ENCODE measurements around the gene JPT1.
"Not testable (repeated sequence)": the region's sequence is repeated elsewhere in the genome, so short reads cannot be mapped to it uniquely, and the experiment has no call there.

JPT1 gene

GRCh38 chr17:75158480-75158879 is 4.2 kb upstream of the JPT1 start:
- not testable (repeated sequence) for DNase-seq (ENCODE audit: low read depth in 2 of 2)

- DNase-seq (ENCODE audit: low read depth in 2 of 2): no peak
Observed at GRCh38 chr17:75155191-75155601, 884 bp upstream of the JPT1 start.

- peak in 1 of 2 donors; percentile 18 for DNase-seq (ENCODE audit: low read depth in 2 of 2)
Observed at GRCh38 chr17:75153780-75154194, 525 bp downstream of the JPT1 start.

- DNase-seq (ENCODE audit: low read depth in 2 of 2): peak in 1 of 2 donors; percentile 20
Observed at GRCh38 chr17:75152922-75153779, 1.2 kb downstream of the JPT1 start.

GRCh38 chr17:75152523-75152921 is 1.8 kb downstream of the JPT1 start:
- no peak for DNase-seq (ENCODE audit: low read depth in 2 of 2)

- DNase-seq (ENCODE audit: low read depth in 2 of 2): no peak
Observed at GRCh38 chr17:75151930-75152329, 2.4 kb downstream of the JPT1 start.

GRCh38 chr17:75147878-75148546 is 6.3 kb downstream of the JPT1 start:
- DNase-seq (ENCODE audit: low read depth in 2 of 2): no peak

GRCh38 chr17:75146592-75146991 is 7.7 kb downstream of the JPT1 start:
- no peak for DNase-seq (ENCODE audit: low read depth in 2 of 2)

- no peak for DNase-seq (ENCODE audit: low read depth in 2 of 2)
Observed at GRCh38 chr17:75144816-75145512, 9.3 kb downstream of the JPT1 start.

GRCh38 chr17:75142236-75142971 is 11.9 kb downstream of the JPT1 start:
- DNase-seq (ENCODE audit: low read depth in 2 of 2): no peak

- no peak for DNase-seq (ENCODE audit: low read depth in 2 of 2)
Observed at GRCh38 chr17:75138519-75138918, 15.8 kb downstream of the JPT1 start.

- not testable (repeated sequence) for DNase-seq (ENCODE audit: low read depth in 2 of 2)
Observed at GRCh38 chr17:75137762-75138161, 16.6 kb downstream of the JPT1 start.

- no peak for DNase-seq (ENCODE audit: low read depth in 2 of 2)
Observed at GRCh38 chr17:75135946-75136345, 18.4 kb downstream of the JPT1 start.

- no peak for DNase-seq (ENCODE audit: low read depth in 2 of 2)
Observed at GRCh38 chr17:75135452-75135851, 18.9 kb downstream of the JPT1 start.

- DNase-seq (ENCODE audit: low read depth in 2 of 2): not testable (repeated sequence)
Observed at GRCh38 chr17:75133607-75134347, 20.5 kb downstream of the JPT1 start.

- DNase-seq (ENCODE audit: low read depth in 2 of 2): no peak
Observed at GRCh38 chr17:75133001-75133400, 21.3 kb downstream of the JPT1 start.

GRCh38 chr17:75132018-75133000 is 22.0 kb downstream of the JPT1 start:
- not testable (repeated sequence) for DNase-seq (ENCODE audit: low read depth in 2 of 2)

GRCh38 chr17:75131278-75132017 is 22.9 kb downstream of the JPT1 start, which contains the start of gene NT5C:
TSS of gene NT5C (minus strand) at chr17:75131742. CDS start at chr17:75131707, 35 bp downstream.
- DNase-seq (ENCODE audit: low read depth in 2 of 2): peak; percentile 61 to 74
